ENCODE measurements around the gene A3GALT2. TPM values are rescaled to one million over a fixed set of nuclear protein-coding genes. Genes with fewer than 3 reads are reported as not detected.

The A3GALT2 gene
- total RNA-seq, 1 experiment from 2014 or later: not detected

GRCh38 chr1:33319949-33320618, 814 bp downstream of the A3GALT2 start:
- H3K9me2 ChIP-seq (replicated peaks; ENCODE audit: insufficient read depth, low read length): no peaks in the 10 kb centered on the region
- no peak overlapping the region for H3K4me2 ChIP-seq (ENCODE audit: low read depth, low read length, poor library complexity, severe bottlenecking)
- no peak overlapping the region for H3K27ac ChIP-seq (ENCODE audit: low read length)
- DNase-seq: no peak
- H3K27me3 ChIP-seq (ENCODE audit: low read length): no peaks in the 10 kb centered on the region
- H3K9ac ChIP-seq (ENCODE audit: low read length): no peak overlapping the region
- H3K36me3 ChIP-seq (ENCODE audit: insufficient read depth, low read length): peaks cover 7% of the 10 kb centered on the region; the same call in 1 of the 2 replicates
- H3K9me3 ChIP-seq (ENCODE audit: low read length): no peaks in the 10 kb centered on the region
- H2AFZ ChIP-seq (ENCODE audit: low read length): no peak overlapping the region
- H3K4me3 ChIP-seq (ENCODE audit: low read length): no peak overlapping the region
- H4K20me1 ChIP-seq (ENCODE audit: insufficient read depth, low read depth, low read length): peaks cover 8% of the 10 kb centered on the region; the same call in 1 of the 2 replicates
- H3K4me1 ChIP-seq (ENCODE audit: low read length): no peaks in the 10 kb centered on the region
- H3K79me2 ChIP-seq (ENCODE audit: low read length): no peaks in the 10 kb centered on the region

- H3K36me3 ChIP-seq (ENCODE audit: insufficient read depth, low read length): peaks cover 3% of the 10 kb centered on the region; the same call in 1 of the 2 replicates
- peaks cover 6% of the 10 kb centered on the region for H3K4me1 ChIP-seq (ENCODE audit: low read length)
- H3K4me3 ChIP-seq (ENCODE audit: low read length): no peak overlapping the region
- H3K4me2 ChIP-seq (ENCODE audit: low read depth, low read length, poor library complexity, severe bottlenecking): no peak overlapping the region
- peaks cover 8% of the 10 kb centered on the region; the same call in 1 of the 2 replicates for H4K20me1 ChIP-seq (ENCODE audit: insufficient read depth, low read depth, low read length)
- no peak overlapping the region for H3K27ac ChIP-seq (ENCODE audit: low read length)
- no peaks in the 10 kb centered on the region for H3K9me2 ChIP-seq (replicated peaks; ENCODE audit: insufficient read depth, low read length)
- H3K9ac ChIP-seq (ENCODE audit: low read length): no peak overlapping the region
- H3K79me2 ChIP-seq (ENCODE audit: low read length): no peaks in the 10 kb centered on the region
- H3K27me3 ChIP-seq (ENCODE audit: low read length): no peaks in the 10 kb centered on the region
- no peak for DNase-seq
- no peaks in the 10 kb centered on the region for H3K9me3 ChIP-seq (ENCODE audit: low read length)
- no peak overlapping the region for H2AFZ ChIP-seq (ENCODE audit: low read length)
These were observed 1.5 kb downstream of the A3GALT2 start for GRCh38 chr1:33319186-33319948.

GRCh38 chr1:33317946-33318345, 3.0 kb downstream of the A3GALT2 start:
- Histone ChIP-seq H3K36me3 (ENCODE audit: insufficient read depth, low read length) (peaks cover 2% of the 10 kb centered on the region; the same call in 1 of the 2 replicates), H3K9me2 (replicated peaks; ENCODE audit: insufficient read depth, low read length) (no peaks in the 10 kb centered on the region), H3K79me2 (ENCODE audit: low read length) (no peaks in the 10 kb centered on the region), H3K9me3 (ENCODE audit: low read length) (no peaks in the 10 kb centered on the region), H3K4me1 (ENCODE audit: low read length) (peaks cover 7% of the 10 kb centered on the region), H3K4me3 (ENCODE audit: low read length) (no peak overlapping the region), H3K9ac (ENCODE audit: low read length) (no peak overlapping the region), H3K27me3 (ENCODE audit: low read length) (no peaks in the 10 kb centered on the region), H2AFZ (ENCODE audit: low read length) (no peak overlapping the region), H3K4me2 (ENCODE audit: low read depth, low read length, poor library complexity, severe bottlenecking) (no peak overlapping the region), H4K20me1 (ENCODE audit: insufficient read depth, low read depth, low read length) (0 out of 2 replicates have a peak, but pooled peaks cover 1% of the 10 kb centered on the region), H3K27ac (ENCODE audit: low read length) (no peak overlapping the region)
- no peak for DNase-seq

- H3K4me3 ChIP-seq (ENCODE audit: low read length): no peak overlapping the region
- H2AFZ ChIP-seq (ENCODE audit: low read length): no peak overlapping the region
- H3K27ac ChIP-seq (ENCODE audit: low read length): no peak overlapping the region
- no peaks in the 10 kb centered on the region for H3K27me3 ChIP-seq (ENCODE audit: low read length)
- no peaks in the 10 kb centered on the region for H3K36me3 ChIP-seq (ENCODE audit: insufficient read depth, low read length)
- H3K4me2 ChIP-seq (ENCODE audit: low read depth, low read length, poor library complexity, severe bottlenecking): no peak overlapping the region
- H3K4me1 ChIP-seq (ENCODE audit: low read length): peaks cover 7% of the 10 kb centered on the region
- H3K9me2 ChIP-seq (replicated peaks; ENCODE audit: insufficient read depth, low read length): no peaks in the 10 kb centered on the region
- DNase-seq: no peak
- H3K9ac ChIP-seq (ENCODE audit: low read length): no peak overlapping the region
- no peaks in the 10 kb centered on the region for H3K79me2 ChIP-seq (ENCODE audit: low read length)
- H4K20me1 ChIP-seq (ENCODE audit: insufficient read depth, low read depth, low read length): no peaks in the 10 kb centered on the region
- H3K9me3 ChIP-seq (ENCODE audit: low read length): no peaks in the 10 kb centered on the region
These were observed 3.5 kb downstream of the A3GALT2 start for GRCh38 chr1:33317354-33317753.

- Histone ChIP-seq H3K27me3 (ENCODE audit: low read length) (no peaks in the 10 kb centered on the region), H3K27ac (ENCODE audit: low read length) (no peak overlapping the region), H3K4me3 (ENCODE audit: low read length) (no peak overlapping the region), H3K9ac (ENCODE audit: low read length) (no peak overlapping the region), H3K4me1 (ENCODE audit: low read length) (peaks cover 7% of the 10 kb centered on the region), H3K79me2 (ENCODE audit: low read length) (no peaks in the 10 kb centered on the region), H3K9me3 (ENCODE audit: low read length) (no peaks in the 10 kb centered on the region), H2AFZ (ENCODE audit: low read length) (no peak overlapping the region), H3K36me3 (ENCODE audit: insufficient read depth, low read length) (no peaks in the 10 kb centered on the region), H4K20me1 (ENCODE audit: insufficient read depth, low read depth, low read length) (no peaks in the 10 kb centered on the region), H3K9me2 (replicated peaks; ENCODE audit: insufficient read depth, low read length) (no peaks in the 10 kb centered on the region), H3K4me2 (ENCODE audit: low read depth, low read length, poor library complexity, severe bottlenecking) (no peak overlapping the region)
- DNase-seq: no peak
These were observed 4.3 kb downstream of the A3GALT2 start for GRCh38 chr1:33316601-33317000.

- no peaks in the 10 kb centered on the region for H4K20me1 ChIP-seq (ENCODE audit: insufficient read depth, low read depth, low read length)
These were observed 6.5 kb downstream of the A3GALT2 start for GRCh38 chr1:33314416-33314815.

GRCh38 chr1:33312413-33312749, 8.5 kb downstream of the A3GALT2 start:
- Histone ChIP-seq H3K9ac (ENCODE audit: low read length) (no peak overlapping the region), H2AFZ (ENCODE audit: low read length) (no peak overlapping the region), H3K36me3 (ENCODE audit: insufficient read depth, low read length) (no peaks in the 10 kb centered on the region), H4K20me1 (ENCODE audit: insufficient read depth, low read depth, low read length) (no peaks in the 10 kb centered on the region), H3K9me2 (replicated peaks; ENCODE audit: insufficient read depth, low read length) (no peaks in the 10 kb centered on the region), H3K4me1 (ENCODE audit: low read length) (peaks cover 7% of the 10 kb centered on the region), H3K79me2 (ENCODE audit: low read length) (no peaks in the 10 kb centered on the region), H3K27ac (ENCODE audit: low read length) (no peak overlapping the region), H3K4me2 (ENCODE audit: low read depth, low read length, poor library complexity, severe bottlenecking) (no peak overlapping the region), H3K9me3 (ENCODE audit: low read length) (no peaks in the 10 kb centered on the region), H3K4me3 (ENCODE audit: low read length) (no peak overlapping the region), H3K27me3 (ENCODE audit: low read length) (no peaks in the 10 kb centered on the region)
- DNase-seq: no peak

More at GRCh38 chr1:33314416-33314815, 6.5 kb downstream of the A3GALT2 start:
- Histone ChIP-seq H3K4me2 (ENCODE audit: low read depth, low read length, poor library complexity, severe bottlenecking) (peak overlapping the region; percentile 19), H3K4me3 (ENCODE audit: low read length) (no peak overlapping the region), H2AFZ (ENCODE audit: low read length) (no peak overlapping the region), H3K9ac (ENCODE audit: low read length) (no peak overlapping the region), H3K4me1 (ENCODE audit: low read length) (peaks cover 7% of the 10 kb centered on the region), H3K9me2 (replicated peaks; ENCODE audit: insufficient read depth, low read length) (no peaks in the 10 kb centered on the region), H3K36me3 (ENCODE audit: insufficient read depth, low read length) (no peaks in the 10 kb centered on the region), H3K27ac (ENCODE audit: low read length) (no peak overlapping the region), H3K27me3 (ENCODE audit: low read length) (no peaks in the 10 kb centered on the region), H3K79me2 (ENCODE audit: low read length) (no peaks in the 10 kb centered on the region), H3K9me3 (ENCODE audit: low read length) (no peaks in the 10 kb centered on the region)
- DNase-seq: no peak

- Histone ChIP-seq H3K27me3 (ENCODE audit: low read length) (no peaks in the 10 kb centered on the region), H3K79me2 (ENCODE audit: low read length) (no peaks in the 10 kb centered on the region), H3K9ac (ENCODE audit: low read length) (no peak overlapping the region), H3K27ac (ENCODE audit: low read length) (no peak overlapping the region), H3K4me3 (ENCODE audit: low read length) (no peak overlapping the region), H3K9me2 (replicated peaks; ENCODE audit: insufficient read depth, low read length) (no peaks in the 10 kb centered on the region), H4K20me1 (ENCODE audit: insufficient read depth, low read depth, low read length) (no peaks in the 10 kb centered on the region), H3K4me2 (ENCODE audit: low read depth, low read length, poor library complexity, severe bottlenecking) (no peak overlapping the region), H3K9me3 (ENCODE audit: low read length) (no peaks in the 10 kb centered on the region), H3K36me3 (ENCODE audit: insufficient read depth, low read length) (no peaks in the 10 kb centered on the region), H3K4me1 (ENCODE audit: low read length) (peaks cover 7% of the 10 kb centered on the region), H2AFZ (ENCODE audit: low read length) (no peak overlapping the region)
- no peak for DNase-seq
These were observed 9.0 kb downstream of the A3GALT2 start for GRCh38 chr1:33311706-33312412.

Data from Karpas-422 (cell line).